Measurements from ENCODE around the gene ATP9A.

- TF ChIP-seq CTCF (IDR thresholded peaks at IDR 0.05) (no peak), POLR2A (IDR thresholded peaks at IDR 0.05) (no peak)
Measured at GRCh38 chr20:51789434-51789833, 21.2 kb upstream of the ATP9A start.
